Mesenchymal stem cell (in vitro differentiated cells and primary cell): ENCODE results near the gene ACVR1.

Experiments
- DNase-seq: peaks from one replicate; pipeline ENCODE4 v3.0.0-alpha.2; 2013
- H2AFZ ChIP-seq: one replicate; pipeline ENCODE4 v1.6.1; 2013; ENCODE audit warnings: low read depth, mild to moderate bottlenecking, control low read depth, inconsistent platforms, low read length, moderate library complexity
- H2AK5ac ChIP-seq: 2 replicates; pipeline ENCODE4 v1.6.1; 2013; ENCODE audit warnings: low read length, moderate library complexity, mild to moderate bottlenecking, inconsistent platforms; ENCODE audit not compliant: severe bottlenecking
- H2BK120ac ChIP-seq: one replicate; pipeline ENCODE4 v1.6.1; 2013; ENCODE audit warnings: low read depth, mild to moderate bottlenecking, inconsistent platforms, low read length, moderate library complexity
- H2BK12ac ChIP-seq, 2 experiments: one replicate each; pipeline ENCODE4 v1.6.1; 2013; ENCODE audit warnings: inconsistent platforms in 2 of 2, low read length in 2 of 2, mild to moderate bottlenecking in 2 of 2, moderate library complexity in 2 of 2, control low read depth in 1 of 2
- H2BK15ac ChIP-seq: one replicate; pipeline ENCODE4 v1.6.1; 2013; ENCODE audit warnings: mild to moderate bottlenecking, low read depth, inconsistent platforms; ENCODE audit not compliant: poor library complexity, severe bottlenecking
- H2BK5ac ChIP-seq: 2 replicates; pipeline ENCODE4 v1.6.1; 2013; ENCODE audit warnings: low read depth, mild to moderate bottlenecking, low read length, control low read depth, inconsistent platforms; ENCODE audit not compliant: poor library complexity, severe bottlenecking
- H3K14ac ChIP-seq, 2 experiments: one replicate each; pipeline ENCODE4 v1.6.1; 2013; ENCODE audit warnings: inconsistent platforms in 2 of 2, low read length in 2 of 2, control low read depth in 1 of 2, mild to moderate bottlenecking in 1 of 2, moderate library complexity in 1 of 2
- H3K18ac ChIP-seq, 2 experiments: one replicate each; pipeline ENCODE4 v1.6.1; 2013; ENCODE audit warnings: inconsistent platforms in 2 of 2, low read length in 2 of 2, control low read depth in 1 of 2, low read depth in 1 of 2, mild to moderate bottlenecking in 1 of 2
- H3K23ac ChIP-seq, 2 experiments: one replicate each; pipeline ENCODE4 v1.6.1; 2013; ENCODE audit warnings: inconsistent platforms in 2 of 2, low read length in 2 of 2, mild to moderate bottlenecking in 2 of 2, moderate library complexity in 2 of 2, control low read depth in 1 of 2
- H3K27ac ChIP-seq: 2 replicates; pipeline ENCODE4 v1.5.1; 2013; ENCODE audit warnings: mild to moderate bottlenecking, moderate library complexity, low read length, control low read depth, inconsistent platforms; ENCODE audit not compliant: poor library complexity, severe bottlenecking
- H3K27me3 ChIP-seq, 2 experiments: 2 replicates each; pipeline versions ENCODE4 v1.6.1 to v1.7.0; 2013; ENCODE audit warnings: low read length in 2 of 2, mild to moderate bottlenecking in 2 of 2, moderate library complexity in 2 of 2, control low read depth in 1 of 2, inconsistent platforms in 1 of 2; ENCODE audit not compliant: control insufficient read depth in 1 of 2, insufficient read depth in 1 of 2
- H3K36me3 ChIP-seq, 2 experiments: 2 replicates each; pipeline versions ENCODE4 v1.6.1 to v1.7.0; 2013; ENCODE audit warnings: low read length in 2 of 2, control low read depth in 1 of 2, inconsistent platforms in 1 of 2, low read depth in 1 of 2, mild to moderate bottlenecking in 1 of 2; ENCODE audit not compliant: insufficient read depth in 2 of 2, control insufficient read depth in 1 of 2
- H3K4ac ChIP-seq, 2 experiments: one replicate each; pipeline ENCODE4 v1.6.1; 2013; ENCODE audit warnings: inconsistent platforms in 2 of 2, low read length in 2 of 2, mild to moderate bottlenecking in 2 of 2, moderate library complexity in 2 of 2, control low read depth in 1 of 2, low read depth in 1 of 2
- H3K4me1 ChIP-seq: 2 replicates; pipeline ENCODE4 v1.6.1; 2013; ENCODE audit warnings: low read depth, low read length, control low read depth; ENCODE audit not compliant: control insufficient read depth, insufficient read depth
- H3K4me2 ChIP-seq: 2 replicates; pipeline ENCODE4 v1.6.1; 2013; ENCODE audit warnings: low read length, mild to moderate bottlenecking, inconsistent platforms; ENCODE audit not compliant: poor library complexity, severe bottlenecking
- H3K4me3 ChIP-seq, 2 experiments: 2 replicates each; pipeline versions ENCODE4 v1.5.1 to v1.7.0; 2013; ENCODE audit warnings: low read length in 2 of 2, mild to moderate bottlenecking in 2 of 2, control low read depth in 1 of 2, low read depth in 1 of 2; ENCODE audit not compliant: insufficient read depth in 1 of 2
- H3K79me1 ChIP-seq: replicated peaks from 2 replicates; pipeline ENCODE4 v1.6.1; 2013; ENCODE audit warnings: mild to moderate bottlenecking, control low read depth, low read length, inconsistent platforms; ENCODE audit not compliant: poor library complexity, severe bottlenecking
- H3K9ac ChIP-seq: 2 replicates; pipeline ENCODE4 v1.7.0; 2013; ENCODE audit warnings: mild to moderate bottlenecking, low read length, moderate library complexity
- H3K9me3 ChIP-seq: 2 replicates; pipeline ENCODE4 v1.7.0; 2013; ENCODE audit warnings: mild to moderate bottlenecking, low read length; ENCODE audit not compliant: control insufficient read depth
- H4K8ac ChIP-seq: one replicate; pipeline ENCODE4 v1.6.1; 2013; ENCODE audit warnings: inconsistent platforms, mild to moderate bottlenecking, low read length, moderate library complexity
- H4K91ac ChIP-seq: one replicate; pipeline ENCODE4 v1.6.1; 2013; ENCODE audit warnings: mild to moderate bottlenecking, low read length, inconsistent platforms
- WGBS: methylation state at CpG from one replicate; pipeline ENCODE4 v1.1.7; 2013; ENCODE audit warnings: mixed read lengths; 5-methylcytosine and 5-hydroxymethylcytosine counted together

The ACVR1 gene

DNA sequence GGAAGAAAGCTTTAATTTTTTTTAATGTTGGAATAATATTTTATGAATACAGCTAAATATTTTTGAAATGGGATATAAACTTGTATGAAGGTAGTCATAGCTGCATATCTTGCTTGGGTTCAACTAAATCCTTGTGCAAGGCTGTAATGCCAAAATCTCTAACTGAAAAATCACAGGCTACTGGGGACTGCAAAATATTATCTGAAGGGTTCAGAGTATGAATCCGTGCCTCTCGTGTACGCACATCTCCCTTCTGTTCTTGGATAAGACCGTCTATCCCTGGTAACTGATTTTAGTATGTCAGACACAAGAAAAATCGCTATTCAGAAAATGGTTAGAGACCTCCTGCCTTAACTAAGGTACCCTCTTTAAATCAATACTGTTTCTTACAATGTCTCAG, 71.8 kb downstream of the ACVR1 start:
- H2BK5ac ChIP-seq, result no peak overlapping the region
- H3K4me3 ChIP-seq, result no peak overlapping the region

DNA sequence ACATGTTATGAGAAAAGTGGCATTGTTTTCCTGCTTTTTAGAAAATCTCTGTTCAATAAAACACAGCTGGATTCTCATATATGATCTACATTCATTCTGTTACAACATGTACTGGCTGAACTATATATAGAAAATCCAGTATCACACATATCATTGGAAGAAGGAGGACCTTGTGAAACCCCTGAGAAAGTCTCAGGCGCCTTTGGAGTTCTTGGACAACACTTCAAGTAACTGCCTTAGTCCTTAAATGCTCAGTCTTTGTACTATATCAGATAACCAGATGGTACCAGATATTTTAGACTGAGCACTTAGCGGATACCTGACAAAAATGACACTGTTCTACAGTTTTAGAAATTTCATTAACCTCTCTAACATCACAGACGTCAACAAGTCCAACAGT, 72.2 kb downstream of the ACVR1 start:
- Histone ChIP-seq H3K36me3 (peaks cover 0 to 26% of the 10 kb centered on the region in 2 experiments), H3K18ac (no peak overlapping the region), H3K23ac (no peak overlapping the region), H3K9me3 (no peaks in the 10 kb centered on the region), H3K79me1 (peaks cover 30% of the 10 kb centered on the region), H4K91ac (no peak overlapping the region), H3K27me3 (no peaks in the 10 kb centered on the region), H2BK120ac (no peak overlapping the region), H2BK5ac (no peak overlapping the region), H3K4me2 (no peak overlapping the region), H2BK15ac (no peak overlapping the region), H2AFZ (no peak overlapping the region), H3K4ac (no peak overlapping the region), H3K27ac (no peak overlapping the region), H4K8ac (no peak overlapping the region), H3K4me1 (no peaks in the 10 kb centered on the region), H3K9ac (no peak overlapping the region), H3K14ac (no peak overlapping the region), H2BK12ac (no peak overlapping the region), H2AK5ac (no peak overlapping the region), H3K4me3 (no peak overlapping the region)
- DNase-seq, result no peak
- 97% methylated on average over 2 of the region's 3 CpGs for WGBS

More for the DNA sequence above, 71.8 kb downstream of the ACVR1 start:
- Histone ChIP-seq H3K27ac (no peak overlapping the region), H3K23ac (no peak overlapping the region), H4K91ac (no peak overlapping the region), H2BK12ac (no peak overlapping the region), H3K14ac (no peak overlapping the region), H3K4me2 (no peak overlapping the region), H2AFZ (no peak overlapping the region), H3K18ac (no peak overlapping the region), H3K4ac (no peak overlapping the region), H4K8ac (no peak overlapping the region), H3K9ac (no peak overlapping the region), H3K9me3 (no peaks in the 10 kb centered on the region), H2AK5ac (no peak overlapping the region), H3K27me3 (no peaks in the 10 kb centered on the region), H2BK120ac (no peak overlapping the region), H2BK15ac (no peak overlapping the region), H3K79me1 (peaks cover 30% of the 10 kb centered on the region), H3K4me1 (no peaks in the 10 kb centered on the region), H3K36me3 (peaks cover 0 to 24% of the 10 kb centered on the region in 2 experiments)
- DNase-seq, result no peak
- WGBS, result 97% methylated on average over 5 of the region's 5 CpGs

DNA sequence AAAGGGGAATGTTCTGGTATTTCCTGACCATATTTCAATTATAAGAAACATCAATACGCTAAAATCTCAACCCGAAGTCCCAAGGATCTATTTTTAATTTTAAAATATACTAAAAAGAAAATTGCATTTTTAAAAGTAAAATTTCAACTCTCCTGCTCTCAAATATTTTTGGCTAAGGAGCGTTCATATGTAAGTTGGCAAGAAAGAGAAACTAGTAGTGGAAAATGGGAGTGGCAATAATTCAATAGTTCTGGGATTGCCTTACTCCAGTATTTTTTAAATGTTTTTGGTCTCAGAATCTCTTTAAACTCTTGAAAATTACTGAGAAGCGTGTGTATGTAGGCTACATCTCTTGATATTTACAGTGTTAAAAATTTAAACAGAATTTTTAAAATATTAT, 72.7 kb downstream of the ACVR1 start:
- no peaks in the 10 kb centered on the region for H3K9me3 ChIP-seq
- H2BK5ac ChIP-seq, result no peak overlapping the region
- H2AK5ac ChIP-seq, result no peak overlapping the region
- H3K27me3 ChIP-seq, result no peaks in the 10 kb centered on the region
- H2BK12ac ChIP-seq, result no peak overlapping the region
- no peak overlapping the region for H4K91ac ChIP-seq
- no peaks in the 10 kb centered on the region for H3K4me1 ChIP-seq
- H3K4me2 ChIP-seq, result no peak overlapping the region
- no peak overlapping the region for H2AFZ ChIP-seq
- no peak overlapping the region for H3K23ac ChIP-seq
- no peak for DNase-seq
- no peak overlapping the region for H2BK120ac ChIP-seq
- no peak overlapping the region for H2BK15ac ChIP-seq
- H3K9ac ChIP-seq, result no peak overlapping the region
- H3K18ac ChIP-seq, result no peak overlapping the region
- no CpG with 5 or more reads among the region's 4 CpGs for WGBS
- H3K14ac ChIP-seq, result no peak overlapping the region
- no peak overlapping the region for H3K4ac ChIP-seq
- no peak overlapping the region for H4K8ac ChIP-seq
- no peak overlapping the region for H3K27ac ChIP-seq
- H3K4me3 ChIP-seq, result no peak overlapping the region
- H3K36me3 ChIP-seq, result peaks cover 0 to 26% of the 10 kb centered on the region in 2 experiments
- peaks cover 29% of the 10 kb centered on the region for H3K79me1 ChIP-seq

DNA sequence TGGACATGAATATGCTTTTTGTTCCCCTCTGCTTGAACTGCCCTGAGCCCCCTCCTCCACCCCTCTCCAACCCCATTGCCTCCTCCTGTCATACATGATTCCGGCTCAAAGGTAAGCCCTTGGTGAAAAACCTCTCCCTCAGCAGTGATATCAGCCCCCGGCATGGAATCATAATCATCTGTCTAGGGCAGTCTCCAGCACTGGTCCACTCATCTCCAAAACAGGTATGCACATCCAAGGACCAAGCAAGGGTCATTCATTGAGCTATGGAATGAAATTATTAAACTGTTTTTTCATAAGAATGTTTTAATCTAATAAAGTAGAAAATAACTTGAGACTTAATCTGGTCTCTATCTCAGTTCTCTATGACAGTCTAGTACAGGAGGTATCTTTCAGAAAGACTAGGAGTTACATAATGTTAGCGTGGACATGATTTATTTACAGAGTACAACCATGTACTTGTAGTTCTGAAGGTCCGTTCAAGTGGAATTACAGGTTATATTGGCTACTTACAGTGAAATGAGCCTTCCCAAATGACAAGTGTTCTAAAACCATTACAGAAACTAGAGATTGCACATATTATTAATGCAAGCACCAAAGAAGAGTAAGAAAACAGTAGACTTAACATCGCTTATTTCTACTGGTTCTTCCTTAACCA, 75.2 kb downstream of the ACVR1 start:
- H2BK5ac ChIP-seq, result no peak overlapping the region
- no peak overlapping the region for H3K23ac ChIP-seq
- H3K79me1 ChIP-seq, result peaks cover 24% of the 10 kb centered on the region
- no peak overlapping the region for H2BK15ac ChIP-seq
- no peak overlapping the region for H3K18ac ChIP-seq
- no peak overlapping the region for H3K4ac ChIP-seq
- no peak overlapping the region for H3K9ac ChIP-seq
- peaks cover 7 to 35% of the 10 kb centered on the region in 2 experiments for H3K36me3 ChIP-seq
- H2AFZ ChIP-seq, result no peak overlapping the region
- no peak overlapping the region for H2BK12ac ChIP-seq
- no peak overlapping the region for H4K91ac ChIP-seq
- H3K9me3 ChIP-seq, result no peaks in the 10 kb centered on the region
- H2BK120ac ChIP-seq, result no peak overlapping the region
- H3K4me1 ChIP-seq, result no peaks in the 10 kb centered on the region
- H3K27me3 ChIP-seq, result no peaks in the 10 kb centered on the region
- no peak for DNase-seq
- H2AK5ac ChIP-seq, result no peak overlapping the region
- 97% methylated on average over 3 of the region's 5 CpGs for WGBS
- no peak overlapping the region for H3K4me3 ChIP-seq
- H3K4me2 ChIP-seq, result no peak overlapping the region
- no peak overlapping the region for H4K8ac ChIP-seq
- H3K27ac ChIP-seq, result no peak overlapping the region
- no peak overlapping the region for H3K14ac ChIP-seq
